Left hindlimb (tissue), 1 donor: ENCODE data around the gene SMARCD1.

Experiments used
- DNase-seq: peaks from one replicate; pipeline ENCODE4 v3.0.0-alpha.2; 2018

Gene SMARCD1

GRCh38 chr12:50104417-50105366 lies 19.6 kb downstream of the SMARCD1 start:
- no peak for DNase-seq

- no peak for DNase-seq
Observed at GRCh38 chr12:50105913-50106450, 20.8 kb downstream of the SMARCD1 start.

GRCh38 chr12:50106907-50107306 lies 21.8 kb downstream of the SMARCD1 start:
- no peak for DNase-seq

- no peak for DNase-seq
Observed at GRCh38 chr12:50107416-50108268, 22.5 kb downstream of the SMARCD1 start.

GRCh38 chr12:50109319-50109718 lies 24.2 kb downstream of the SMARCD1 start:
- no peak for DNase-seq

- no peak for DNase-seq
Observed at GRCh38 chr12:50110127-50110761, 25.1 kb downstream of the SMARCD1 start.

GRCh38 chr12:50110762-50111351 lies 25.7 kb downstream of the SMARCD1 start:
- peak; percentile 52 for DNase-seq

GRCh38 chr12:50111395-50111692 lies 26.2 kb downstream of the SMARCD1 start:
- no peak for DNase-seq

- DNase-seq = peak; percentile 100
Observed at GRCh38 chr12:50111693-50112455, 26.7 kb downstream of the SMARCD1 start, which contains the start of gene COX14. Gene COX14, plus strand, starts transcription at chr12:50112236. Its CDS starts 7,808 bp downstream, at chr12:50120044.

- peak; percentile 54 for DNase-seq
Observed at GRCh38 chr12:50112456-50113218, 27.5 kb downstream of the SMARCD1 start.

GRCh38 chr12:50117057-50117622 lies 32.0 kb downstream of the SMARCD1 start:
- DNase-seq = no peak

- DNase-seq = no peak
Observed at GRCh38 chr12:50119387-50119786, 34.2 kb downstream of the SMARCD1 start.

- no peak for DNase-seq
Observed at GRCh38 chr12:50120521-50120920, 35.4 kb downstream of the SMARCD1 start.

- DNase-seq = no peak
Observed at GRCh38 chr12:50120953-50121352, 35.8 kb downstream of the SMARCD1 start.

GRCh38 chr12:50121641-50122040 lies 36.5 kb downstream of the SMARCD1 start:
- no peak for DNase-seq

GRCh38 chr12:50123203-50123602 lies 38.1 kb downstream of the SMARCD1 start:
- no peak for DNase-seq

- DNase-seq = no peak
Observed at GRCh38 chr12:50127546-50127945, 42.4 kb downstream of the SMARCD1 start.

- DNase-seq = no peak
Observed at GRCh38 chr12:50129290-50129689, 44.1 kb downstream of the SMARCD1 start.

- DNase-seq = no peak
Observed at GRCh38 chr12:50132505-50133135, 47.5 kb downstream of the SMARCD1 start.

- DNase-seq = no peak
Observed at GRCh38 chr12:50142993-50143392, 57.9 kb downstream of the SMARCD1 start.
